HG02840 (cell line): Measurements from ENCODE around the gene TMC1.
"Not testable (repeated sequence)": the region's sequence is repeated elsewhere in the genome, so short reads cannot be mapped to it uniquely, and the experiment has no call there.

Experiments
- ATAC-seq: cut with Tn5 transposase; IDR thresholded peaks from one replicate; pipeline ENCODE4 v1.9.1; 2021; ENCODE audit warnings: mild to moderate bottlenecking, moderate library complexity, moderate number of reproducible peaks; ENCODE audit not compliant: unreplicated experiment, low FRiP score

Gene TMC1

GRCh38 chr9:72806313-72806809, 285.0 kb downstream of the TMC1 start:
- ATAC-seq: not testable (repeated sequence)

DNA sequence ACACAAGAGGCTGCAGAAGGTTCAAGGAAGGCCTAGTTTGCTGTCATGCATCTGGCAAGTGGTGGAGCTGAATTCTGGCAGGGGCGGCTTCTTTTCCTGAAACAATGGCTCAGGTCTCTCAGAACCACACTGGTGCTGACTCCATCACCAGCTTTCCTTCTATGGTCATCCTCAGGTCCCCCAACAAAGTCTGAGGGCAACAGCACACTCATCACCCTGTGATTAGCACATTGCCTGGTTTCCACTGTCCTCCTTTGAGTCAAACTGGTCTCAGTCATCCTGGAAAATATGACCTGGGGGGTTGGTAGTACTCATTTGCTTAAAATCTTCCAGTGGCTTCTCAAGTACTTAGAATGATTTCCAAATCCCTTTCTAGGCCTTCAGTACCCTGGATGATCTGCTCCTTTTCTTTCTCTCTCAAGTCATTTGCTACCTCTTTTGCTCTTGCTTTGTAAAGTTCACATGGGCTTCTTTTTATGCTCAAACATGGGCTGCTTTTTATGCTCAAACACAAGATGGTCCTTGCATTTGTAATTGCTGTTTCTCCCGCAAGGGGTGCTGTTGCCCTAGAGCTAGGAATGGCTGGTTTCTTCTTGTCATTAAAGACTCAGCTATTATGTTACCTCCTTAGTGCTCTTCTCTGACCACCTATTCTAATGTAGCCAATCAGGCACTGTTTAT, 286.5 kb downstream of the TMC1 start:
- ATAC-seq: no peak

DNA sequence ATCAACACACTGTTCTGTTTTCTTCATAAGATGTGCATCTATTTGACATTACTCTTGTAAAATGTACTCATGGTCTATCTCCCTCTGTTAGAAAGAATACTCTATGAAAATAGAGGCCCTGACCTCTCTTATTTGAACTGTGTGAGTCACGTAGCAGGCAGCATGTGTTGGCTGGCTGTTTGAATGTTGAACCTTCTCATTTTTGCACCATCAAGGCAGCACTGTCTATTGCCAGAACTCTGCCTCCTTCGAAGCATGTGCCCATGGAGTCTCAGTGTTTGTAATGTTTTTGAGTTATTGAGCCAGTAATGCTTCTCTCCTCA, 287.0 kb downstream of the TMC1 start:
- ATAC-seq: no peak

DNA sequence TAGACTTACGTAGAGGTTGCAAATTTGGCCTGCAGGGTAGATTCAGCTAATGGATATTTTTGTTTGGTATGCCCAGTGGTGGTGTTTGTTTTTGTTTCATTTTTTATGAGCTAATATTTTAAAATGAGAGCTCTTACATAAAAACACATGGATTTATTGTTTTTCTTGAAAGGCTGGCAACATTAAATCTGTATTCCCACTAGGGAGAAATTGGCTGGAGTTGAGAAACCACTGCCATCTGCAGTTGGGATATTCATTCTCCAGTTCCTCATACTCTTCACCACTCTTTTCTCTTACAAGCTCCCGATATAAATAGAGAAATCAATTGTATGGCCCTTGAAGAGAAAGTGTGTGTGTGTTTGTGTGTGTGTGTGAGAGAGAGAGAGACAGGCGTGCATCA, 288.2 kb downstream of the TMC1 start:
- ATAC-seq: no peak

- no peak for ATAC-seq
Observed at GRCh38 chr9:72812559-72813111, 291.2 kb downstream of the TMC1 start.

DNA sequence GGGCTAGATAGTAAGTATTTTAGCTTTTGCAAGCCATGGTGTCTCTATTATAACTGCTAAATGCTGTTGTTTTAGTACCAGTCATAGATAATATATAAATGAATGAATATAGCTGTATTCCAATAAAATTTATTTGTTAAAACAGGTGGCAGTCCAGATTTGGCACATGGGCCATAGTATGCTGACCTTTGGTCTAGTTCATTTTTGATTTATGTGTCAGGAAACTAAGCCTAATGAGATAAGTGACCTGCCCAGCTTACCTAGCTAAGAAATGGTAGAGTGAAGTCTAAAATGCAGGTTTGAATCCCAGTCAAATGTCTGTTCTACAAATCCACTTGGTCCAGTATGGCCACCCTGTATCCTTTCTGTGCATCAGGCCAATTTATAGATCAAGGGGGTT, 292.1 kb downstream of the TMC1 start:
- no peak for ATAC-seq

- ATAC-seq: no peak
Observed at GRCh38 chr9:72814083-72814597, 292.7 kb downstream of the TMC1 start.

DNA sequence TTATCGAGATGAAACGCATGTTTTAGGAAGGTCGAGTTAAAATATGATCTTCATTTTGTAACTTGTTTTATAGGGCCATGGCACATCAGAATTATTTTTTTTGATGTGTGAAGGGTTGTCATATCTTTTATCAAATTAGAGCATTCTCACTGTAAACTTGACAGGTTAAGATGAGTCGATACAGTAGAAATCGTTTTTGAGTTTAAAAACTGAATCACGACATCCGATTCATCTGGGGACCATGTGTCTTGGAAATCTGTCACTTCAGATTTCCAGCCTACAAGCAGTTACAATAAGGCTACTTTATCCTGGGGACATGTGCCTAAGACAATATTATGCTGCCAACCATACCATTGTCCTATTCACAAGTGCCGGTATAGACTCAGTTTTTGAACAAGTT, 295.3 kb downstream of the TMC1 start:
- no peak for ATAC-seq

DNA sequence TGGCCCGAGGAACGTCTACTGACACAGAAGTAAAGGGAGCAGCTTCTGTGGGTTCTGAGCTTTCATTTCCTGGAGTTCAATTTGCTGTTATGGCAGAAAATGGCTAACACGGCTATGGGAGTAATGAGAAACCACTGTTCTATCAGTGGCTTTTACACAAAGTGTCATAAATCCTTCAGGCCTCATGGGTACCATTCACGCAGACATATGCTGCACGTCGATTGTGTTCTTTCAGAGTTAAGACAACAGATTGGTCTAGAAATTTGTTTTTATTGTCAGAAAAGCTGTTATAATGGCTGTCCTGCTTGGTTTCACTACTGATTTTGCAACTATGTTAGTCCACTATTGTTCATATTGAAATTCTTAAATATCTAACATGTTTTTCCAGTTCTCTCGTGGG, 296.0 kb downstream of the TMC1 start:
- ATAC-seq: no peak

GRCh38 chr9:72818385-72818784, 297.0 kb downstream of the TMC1 start:
- no peak for ATAC-seq

GRCh38 chr9:72823971-72824370, 302.6 kb downstream of the TMC1 start:
- no peak for ATAC-seq

DNA sequence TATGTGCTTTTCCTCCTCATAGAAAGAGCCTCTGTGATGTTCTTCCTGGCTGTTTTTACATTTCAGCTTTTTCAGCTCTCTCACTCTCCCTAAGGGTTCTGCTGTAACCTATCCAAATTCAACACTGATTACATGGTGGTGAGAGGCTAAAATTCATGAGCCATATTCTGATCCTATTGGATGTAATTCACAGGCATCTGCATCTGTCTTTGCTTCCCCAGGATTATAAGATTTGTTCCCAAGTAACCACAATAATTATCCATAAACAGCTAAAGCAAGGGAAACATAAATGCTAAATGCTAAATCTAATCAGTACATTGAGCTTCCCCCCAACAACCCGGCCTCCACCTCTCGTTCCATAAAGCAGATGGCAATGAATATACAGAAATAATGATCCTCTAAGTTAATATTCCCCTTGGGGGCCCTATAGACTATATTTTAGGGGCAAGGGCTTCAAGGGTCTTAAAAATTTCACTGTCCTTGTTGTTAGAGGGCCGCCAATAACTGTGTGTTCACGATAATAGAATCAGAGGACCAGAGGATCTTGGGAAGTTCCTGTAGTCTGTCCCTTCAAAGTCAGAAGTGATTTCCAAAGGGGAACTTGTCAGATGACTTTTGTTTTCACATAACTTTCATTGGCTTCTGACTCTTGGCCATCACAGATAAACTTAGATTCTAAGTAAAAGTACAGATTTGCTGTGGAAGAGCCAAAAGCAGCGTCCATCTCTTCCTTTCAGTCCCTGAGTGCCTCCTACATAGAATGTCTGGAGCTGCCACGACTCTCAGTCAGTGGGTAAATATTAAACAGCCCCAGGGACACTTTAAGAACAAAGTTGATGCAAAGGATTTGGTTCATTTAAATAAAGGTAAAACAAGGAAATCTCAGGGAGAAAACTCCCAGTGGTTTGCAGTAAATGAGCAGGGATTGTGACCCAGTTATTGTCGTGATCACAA, 305.9 kb downstream of the TMC1 start:
- no peak for ATAC-seq

DNA sequence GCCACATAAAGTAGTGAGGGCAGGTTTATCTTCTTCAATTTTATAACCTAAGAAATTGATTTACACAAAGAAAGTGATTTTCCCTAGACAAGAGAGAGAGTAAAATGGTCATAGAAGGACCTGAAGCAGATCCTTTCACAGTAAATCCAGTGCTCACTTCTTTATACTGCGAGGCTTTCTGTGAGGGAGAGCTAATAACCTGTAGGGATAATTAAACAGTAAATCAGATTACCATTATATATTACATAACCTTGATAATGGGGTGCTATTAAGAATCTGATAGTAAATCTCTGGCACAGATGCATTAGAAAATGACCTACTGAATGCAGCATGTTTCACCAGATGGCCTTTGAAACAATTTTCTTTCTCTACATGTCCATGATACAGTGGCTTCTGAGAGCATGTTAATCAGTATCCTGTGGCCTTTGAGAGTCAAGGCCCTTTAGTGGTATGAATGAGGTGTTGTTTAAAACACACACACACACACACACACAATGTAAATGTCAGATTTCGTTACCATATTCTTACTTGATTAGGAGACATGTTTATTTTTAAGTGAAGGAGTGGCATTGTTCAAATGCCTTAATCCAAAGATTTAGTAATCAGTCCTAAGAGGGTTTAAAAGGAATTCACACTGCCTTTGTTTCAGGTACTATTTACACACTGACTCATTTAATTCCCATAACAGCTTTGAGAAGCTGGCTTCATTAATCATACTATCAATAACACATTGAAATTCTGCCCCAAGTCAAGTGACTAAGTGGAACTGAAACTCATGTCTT, 306.7 kb downstream of the TMC1 start:
- ATAC-seq: no peak

DNA sequence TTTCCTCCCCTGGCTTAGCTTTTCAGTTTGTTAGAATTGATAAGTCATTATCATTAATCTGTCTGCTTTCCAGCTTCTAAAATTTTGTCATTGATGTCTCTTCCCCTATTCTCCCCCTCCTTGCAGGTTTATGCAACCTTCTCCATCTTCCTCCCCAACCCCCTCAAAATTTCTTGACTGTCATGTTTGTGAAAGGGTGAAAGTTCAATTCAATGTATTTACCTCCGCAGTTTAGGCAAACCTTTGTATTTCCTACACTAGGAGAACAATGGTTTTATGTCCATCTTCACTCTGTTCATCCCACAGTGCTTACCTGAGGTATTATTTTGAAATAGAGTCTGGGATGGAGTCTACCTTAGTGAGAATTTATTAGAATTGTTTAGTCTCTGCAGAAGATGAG, 313.6 kb downstream of the TMC1 start:
- ATAC-seq: no peak

DNA sequence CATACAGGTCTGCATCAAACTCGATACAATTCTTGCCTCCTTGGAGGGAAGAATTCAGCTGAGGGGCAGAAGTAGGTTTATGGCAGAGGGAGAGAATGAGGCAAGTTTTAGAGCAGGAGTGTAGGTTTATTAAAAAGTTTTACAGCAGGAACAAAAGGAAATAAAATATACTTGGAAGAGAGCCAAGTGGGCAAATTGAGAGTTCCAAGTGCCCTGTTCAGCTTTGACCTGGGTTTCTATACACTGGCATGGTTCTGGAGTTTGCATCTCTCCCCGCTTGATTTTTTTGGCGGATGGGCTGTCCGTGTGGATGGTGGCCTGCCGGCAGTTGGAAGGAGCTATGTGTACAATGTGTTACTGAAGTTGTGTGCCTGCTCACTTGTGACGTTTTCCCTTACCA, 315.4 kb downstream of the TMC1 start:
- no peak for ATAC-seq

DNA sequence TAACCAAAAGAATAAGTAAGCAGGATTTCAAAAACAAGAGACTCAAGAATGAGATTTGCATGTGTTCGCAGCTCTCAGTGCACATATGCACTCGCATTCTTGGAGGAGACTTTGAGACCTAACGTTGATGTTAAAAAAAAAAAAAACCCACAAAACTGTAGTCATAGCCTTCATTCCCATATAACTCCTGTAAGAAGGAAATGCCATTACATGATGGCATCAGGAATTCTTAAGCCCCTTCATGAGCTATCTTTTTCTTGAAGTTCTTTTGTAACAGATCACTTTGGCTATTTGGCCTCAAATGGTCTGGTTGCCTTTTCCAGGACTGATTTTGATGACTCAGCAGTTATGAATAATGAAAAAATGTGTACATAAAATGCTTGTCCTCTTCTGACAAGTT, 317.7 kb downstream of the TMC1 start:
- no peak for ATAC-seq

- ATAC-seq: no peak
Observed at GRCh38 chr9:72843520-72844439, 322.4 kb downstream of the TMC1 start.

DNA sequence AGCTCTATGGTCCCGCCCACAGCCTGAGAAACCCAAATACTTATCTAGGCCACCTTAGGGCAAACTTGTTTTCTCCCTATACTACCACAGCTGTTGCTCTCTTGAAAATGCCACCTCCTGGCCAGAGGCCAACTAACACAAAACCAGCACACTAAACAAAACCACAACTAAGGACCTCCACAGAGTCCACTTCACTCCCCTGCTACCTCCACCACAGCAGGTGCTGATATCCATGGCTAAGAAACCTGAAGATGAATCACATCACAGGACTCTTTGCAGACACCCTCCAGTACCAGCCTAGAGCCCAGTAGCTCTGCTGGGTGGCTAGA, 323.0 kb downstream of the TMC1 start:
- ATAC-seq: no peak

DNA sequence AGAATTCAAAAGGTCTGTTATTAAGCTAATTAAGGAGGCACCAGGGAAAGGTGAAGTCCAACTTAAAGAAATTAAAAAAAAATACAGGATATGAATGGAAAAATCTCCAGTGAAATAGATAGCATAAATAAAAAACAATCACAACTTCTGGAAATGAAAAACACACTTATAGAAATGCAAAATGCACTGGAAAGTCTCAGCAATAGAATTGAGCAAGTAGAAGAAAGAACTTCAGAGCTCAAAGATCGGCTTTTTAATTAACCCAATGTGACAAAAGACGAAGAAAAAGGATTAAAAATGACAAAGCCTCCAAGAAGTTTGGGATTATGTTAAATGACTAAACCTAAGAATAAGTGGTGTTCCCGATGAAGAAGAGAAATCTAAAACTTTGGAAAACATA, 323.6 kb downstream of the TMC1 start:
- not testable (repeated sequence) for ATAC-seq

DNA sequence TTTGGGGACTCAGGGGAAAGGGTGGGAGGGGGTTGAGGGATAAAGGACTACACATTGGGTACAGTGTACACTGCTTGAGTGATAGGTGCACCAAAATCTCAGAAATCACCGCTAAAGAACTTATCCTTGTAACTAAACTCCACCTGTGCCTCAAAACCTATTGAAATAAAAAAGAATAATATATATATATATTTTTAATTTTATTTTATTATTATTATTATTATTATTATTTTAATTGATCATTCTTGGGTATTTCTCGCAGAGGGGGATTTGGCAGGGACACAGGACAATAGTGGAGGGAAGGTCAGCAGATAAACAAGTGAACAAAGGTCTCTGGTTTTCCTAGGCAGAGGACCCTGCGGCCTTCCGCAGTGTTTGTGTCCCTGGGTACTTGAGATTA, 328.8 kb downstream of the TMC1 start:
- ATAC-seq: not testable (repeated sequence)
